ENCODE measurements around the gene CIC.
A peak's percentile ranks its signal among the peaks of the same experiment; 100 is the strongest.

Gene CIC

GRCh38 chr19:42268704-42269477 is at the start of gene CIC:
Gene CIC, plus strand, starts transcription at chr19:42269252. Its CDS starts 2,532 bp downstream, at chr19:42271784.
- DNase-seq: peak; percentile 99

GRCh38 chr19:42219812-42220750 is 49.0 kb upstream of the CIC start, which contains the start of gene ZNF526:
Gene ZNF526, plus strand, starts transcription at chr19:42220312. Its CDS starts 4,092 bp downstream, at chr19:42224404.
- peak; percentile 97 for DNase-seq

- no peak for DNase-seq
Measured at GRCh38 chr19:42220751-42221097, 48.3 kb upstream of the CIC start.

GRCh38 chr19:42224940-42225717 is 43.9 kb upstream of the CIC start:
- DNase-seq: no peak

GRCh38 chr19:42225718-42226292 is 43.2 kb upstream of the CIC start:
- no peak for DNase-seq

GRCh38 chr19:42226886-42227285 is 42.2 kb upstream of the CIC start:
- no peak for DNase-seq

GRCh38 chr19:42228641-42229040 is 40.4 kb upstream of the CIC start:
- DNase-seq: no peak

GRCh38 chr19:42229301-42229854 is 39.7 kb upstream of the CIC start:
- DNase-seq: no peak

GRCh38 chr19:42229855-42230351 is 39.1 kb upstream of the CIC start:
- no peak for DNase-seq

- no peak for DNase-seq
Measured at GRCh38 chr19:42230571-42230970, 38.5 kb upstream of the CIC start.

- no peak for DNase-seq
Measured at GRCh38 chr19:42232435-42232834, 36.6 kb upstream of the CIC start.

GRCh38 chr19:42233106-42233505 is 35.9 kb upstream of the CIC start:
- DNase-seq: no peak

- DNase-seq: no peak
Measured at GRCh38 chr19:42233678-42234292, 35.3 kb upstream of the CIC start.

GRCh38 chr19:42234364-42234763 is 34.7 kb upstream of the CIC start:
- DNase-seq: no peak

- no peak for DNase-seq
Measured at GRCh38 chr19:42235181-42235580, 33.9 kb upstream of the CIC start.

- no peak for DNase-seq
Measured at GRCh38 chr19:42239544-42240220, 29.4 kb upstream of the CIC start.

- no peak for DNase-seq
Measured at GRCh38 chr19:42241279-42241678, 27.8 kb upstream of the CIC start.

- DNase-seq: peak; percentile 43 to 49
Measured at GRCh38 chr19:42242069-42242511, 27.0 kb upstream of the CIC start.

GRCh38 chr19:42242512-42243409 is 26.3 kb upstream of the CIC start, which contains the start of gene GSK3A:
Gene GSK3A, minus strand, starts transcription at chr19:42242602. Its CDS starts 137 bp downstream, at chr19:42242465.
- DNase-seq: peak; percentile 95 to 96
